HG03469 (cell line): ENCODE measurements around the gene UGP2.
"Not testable (repeated sequence)": the region's sequence is repeated elsewhere in the genome, so short reads cannot be mapped to it uniquely, and the experiment has no call there.

ENCODE experiments used
- ATAC-seq: cut with Tn5 transposase; IDR thresholded peaks from one replicate; pipeline ENCODE4 v1.9.1; 2021; ENCODE audit warnings: mild to moderate bottlenecking, moderate library complexity, moderate number of reproducible peaks; ENCODE audit not compliant: unreplicated experiment

UGP2 gene

GRCh38 chr2:63840081-63840784 lies 1.5 kb upstream of the UGP2 start:
- peak; percentile 14 for ATAC-seq

GRCh38 chr2:63840785-63841253 lies 877 bp upstream of the UGP2 start:
- ATAC-seq = peak; percentile 91

- no peak for ATAC-seq
Observed at GRCh38 chr2:63842149-63843061, 709 bp downstream of the UGP2 start.

GRCh38 chr2:63843093-63843492 lies 1.4 kb downstream of the UGP2 start:
- no peak for ATAC-seq

- no peak for ATAC-seq
Observed at GRCh38 chr2:63843791-63844190, 2.1 kb downstream of the UGP2 start.

- no peak for ATAC-seq
Observed at GRCh38 chr2:63844616-63845015, 2.9 kb downstream of the UGP2 start.

GRCh38 chr2:63845866-63846265 lies 4.2 kb downstream of the UGP2 start:
- ATAC-seq = no peak

GRCh38 chr2:63846487-63846886 lies 4.8 kb downstream of the UGP2 start:
- no peak for ATAC-seq

GRCh38 chr2:63847571-63847970 lies 5.9 kb downstream of the UGP2 start:
- not testable (repeated sequence) for ATAC-seq

GRCh38 chr2:63849381-63850203 lies 7.9 kb downstream of the UGP2 start:
- ATAC-seq = no peak

- ATAC-seq = no peak
Observed at GRCh38 chr2:63850204-63850571, 8.5 kb downstream of the UGP2 start.

GRCh38 chr2:63850649-63851048 lies 9.0 kb downstream of the UGP2 start:
- ATAC-seq = no peak

GRCh38 chr2:63851691-63852311 lies 10.1 kb downstream of the UGP2 start:
- ATAC-seq = no peak

GRCh38 chr2:63853527-63854310 lies 12.0 kb downstream of the UGP2 start:
- no peak for ATAC-seq

GRCh38 chr2:63855418-63856302 lies 14.0 kb downstream of the UGP2 start:
- no peak for ATAC-seq

GRCh38 chr2:63856303-63856603 lies 14.6 kb downstream of the UGP2 start:
- no peak for ATAC-seq

GRCh38 chr2:63858291-63858690 lies 16.6 kb downstream of the UGP2 start:
- ATAC-seq = no peak

GRCh38 chr2:63861220-63861822 lies 19.6 kb downstream of the UGP2 start:
- no peak for ATAC-seq

GRCh38 chr2:63862806-63863205 lies 21.1 kb downstream of the UGP2 start:
- ATAC-seq = no peak
